Cardiac fibroblast (primary cell): ENCODE data around the gene TMEM271.

Experiments used
- DNase-seq, 2 donors: peaks; one replicate each; pipeline versions ENCODE4 v3.0.0 to v3.0.0-alpha.2; 2010; ENCODE audit warnings: low read depth in 2 of 2
- H3K4me3 ChIP-seq, 2 donors: replicated peaks in 1 of 2; 1 replicate in 1 of 2; 2 replicates in 1 of 2; pipeline ENCODE4 v1.5.1; 2011; ENCODE audit warnings: low read depth in 2 of 2, low read length in 2 of 2, mild to moderate bottlenecking in 2 of 2, moderate library complexity in 1 of 2
- CTCF ChIP-seq: IDR thresholded peaks from one replicate; pipeline ENCODE4 v1.5.1; 2011; ENCODE audit warnings: low read depth, mild to moderate bottlenecking, low read length, inconsistent platforms

TMEM271 gene

GRCh38 chr4:535181-535923 is 40.7 kb downstream of the TMEM271 start:
- H3K4me3 ChIP-seq: no peak overlapping the region
- no peak for DNase-seq
- TF ChIP-seq CTCF: no peak

DNA sequence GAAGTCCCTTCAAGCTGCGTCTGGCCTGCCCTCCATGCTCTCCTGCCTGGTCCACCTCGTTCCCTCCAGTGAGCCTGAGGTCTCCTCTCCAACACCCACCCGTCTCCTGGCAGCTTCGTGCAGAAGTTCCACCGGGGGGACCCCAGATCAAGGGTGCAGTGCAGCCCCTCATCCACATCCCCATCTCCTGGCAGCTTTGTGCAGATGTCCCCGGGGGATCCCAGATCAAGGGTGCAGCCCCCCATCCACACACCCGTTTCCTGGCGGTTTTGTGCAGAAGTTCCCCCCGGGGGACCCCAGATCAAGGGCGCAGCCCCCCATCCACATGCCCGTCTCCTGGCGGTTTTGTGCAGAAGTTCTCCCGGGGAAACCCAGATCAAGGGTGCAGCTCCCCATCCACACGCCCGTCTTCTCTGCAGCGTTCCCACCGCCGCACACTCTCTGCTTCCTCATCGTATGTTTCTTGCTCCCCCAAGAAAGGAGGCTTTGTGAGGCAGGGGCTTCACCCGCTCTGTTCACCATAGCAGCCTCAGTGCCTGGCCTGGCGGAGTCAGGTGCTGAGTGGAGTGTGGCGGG is 41.4 kb downstream of the TMEM271 start:
- no peak overlapping the region for H3K4me3 ChIP-seq
- no peak for TF ChIP-seq CTCF
- DNase-seq: no peak

DNA sequence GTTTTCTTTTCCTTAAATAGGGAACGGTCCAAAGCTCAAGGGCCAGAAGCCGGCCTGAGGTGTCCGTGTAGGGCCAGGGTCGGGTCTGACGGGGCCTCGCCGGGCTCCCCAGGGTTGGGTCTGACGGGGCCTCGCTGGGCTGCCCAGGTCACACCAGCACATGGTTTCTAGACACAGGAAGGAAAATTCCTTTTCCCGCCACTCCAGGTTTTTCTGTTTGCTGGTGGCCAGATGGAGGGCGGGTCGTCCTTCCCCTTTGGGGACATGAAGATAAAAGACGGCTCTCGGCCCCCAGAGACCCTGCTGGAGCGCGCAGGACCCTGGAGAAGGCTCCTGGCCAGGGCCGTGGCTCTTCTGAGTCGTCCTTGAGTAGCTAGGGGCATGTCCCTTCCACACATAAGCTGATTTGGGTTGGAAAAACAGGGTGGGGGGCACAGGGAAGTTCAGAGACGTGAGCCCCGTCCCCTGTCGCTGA is 42.0 kb downstream of the TMEM271 start:
- TF ChIP-seq CTCF: no peak
- no peak for DNase-seq
- no peak overlapping the region for H3K4me3 ChIP-seq

- TF ChIP-seq CTCF: no peak
- DNase-seq: no peak
- H3K4me3 ChIP-seq: no peak overlapping the region
Measured at GRCh38 chr4:533318-534100, 42.6 kb downstream of the TMEM271 start.

- no peak for TF ChIP-seq CTCF
- H3K4me3 ChIP-seq: no peak overlapping the region
- DNase-seq: peak in 1 of 2 donors; percentile 6
Measured at GRCh38 chr4:532588-533317, 43.3 kb downstream of the TMEM271 start.

GRCh38 chr4:531721-532565 is 44.2 kb downstream of the TMEM271 start:
- no peak for TF ChIP-seq CTCF
- H3K4me3 ChIP-seq: no peak overlapping the region
- no peak for DNase-seq
